OCI-LY1 (cell line): Measurements from ENCODE around the gene ADAMTS6.

Experiments used
- H2AFZ ChIP-seq: fragments of 200-600 bp; sonication (generic), shearing (Covaris generic); 2 replicates; pipeline ENCODE4 v1.6.0; 2014; ENCODE audit warnings: antibody characterized with exemption, mild to moderate bottlenecking, low read length
- H3F3A ChIP-seq: fragments of 200-600 bp; sonication (generic), shearing (Covaris generic); 2 replicates; pipeline ENCODE4 v1.6.0; 2014; ENCODE audit warnings: mild to moderate bottlenecking, antibody characterized with exemption, low read length, moderate library complexity; ENCODE audit not compliant: insufficient read depth
- H3K27ac ChIP-seq: fragments of 200-600 bp; sonication (generic); 2 replicates; pipeline ENCODE4 v1.5.1; 2014; ENCODE audit warnings: low read length, mixed run types, mild to moderate bottlenecking, low read depth; ENCODE audit not compliant: poor library complexity, severe bottlenecking
- H3K27me3 ChIP-seq: fragments of 200-600 bp; sonication (generic); 2 replicates; pipeline ENCODE4 v1.6.0; 2014; ENCODE audit warnings: antibody characterized with exemption, mild to moderate bottlenecking, low read length, moderate library complexity; ENCODE audit not compliant: insufficient read depth
- H3K36me3 ChIP-seq: fragments of 200-600 bp; sonication (generic); 2 replicates; pipeline ENCODE4 v1.6.1; 2014; ENCODE audit warnings: mild to moderate bottlenecking, antibody characterized with exemption, low read length, moderate library complexity, mixed read lengths; ENCODE audit not compliant: insufficient read depth
- H3K4me1 ChIP-seq: fragments of 200-600 bp; sonication (generic); 2 replicates; pipeline ENCODE4 v1.5.1; 2014; ENCODE audit warnings: mild to moderate bottlenecking, low read length, moderate library complexity; ENCODE audit not compliant: insufficient read depth, severe bottlenecking
- H3K4me2 ChIP-seq: fragments of 200-600 bp; sonication (generic), shearing (Covaris generic); 2 replicates; pipeline ENCODE4 v1.6.1; 2014; ENCODE audit warnings: low read length
- H3K4me3 ChIP-seq: fragments of 200-600 bp; sonication (generic); 2 replicates; pipeline ENCODE4 v1.5.1; 2014; ENCODE audit warnings: low read length, low read depth, mild to moderate bottlenecking, mixed read lengths; ENCODE audit not compliant: poor library complexity, severe bottlenecking
- H3K79me2 ChIP-seq: fragments of 200-600 bp; shearing (Covaris generic); 2 replicates; pipeline ENCODE4 v1.6.1; 2016; ENCODE audit warnings: mixed run types, low read length, mixed read lengths; ENCODE audit not compliant: insufficient read depth
- H3K9ac ChIP-seq: fragments of 200-600 bp; sonication (generic), shearing (Covaris generic); 2 replicates; pipeline ENCODE4 v1.6.1; 2014; ENCODE audit warnings: mild to moderate bottlenecking, low read length, mixed read lengths
- H3K9me2 ChIP-seq: fragments of 200-600 bp; sonication (generic), shearing (Covaris generic); 2 replicates; pipeline ENCODE4 v1.6.1; 2014; ENCODE audit warnings: low read depth, mild to moderate bottlenecking, low read length, mixed read lengths
- H3K9me3 ChIP-seq: fragments of 200-600 bp; shearing (Covaris generic); 2 replicates; pipeline ENCODE4 v1.6.1; 2014; ENCODE audit warnings: low read length, mixed read lengths
- H4K20me1 ChIP-seq: fragments of 200-600 bp; sonication (generic), shearing (Covaris generic); 2 replicates; pipeline ENCODE4 v1.6.0; 2016; ENCODE audit warnings: mild to moderate bottlenecking, low read length; ENCODE audit not compliant: insufficient read depth
- CTCF ChIP-seq: fragments of 200-600 bp; sonication (generic), shearing (Covaris generic); IDR thresholded peaks from 2 replicates; pipeline ENCODE4 v1.5.1; 2017; ENCODE audit warnings: mild to moderate bottlenecking, antibody characterized with exemption, low read length, moderate library complexity, mixed read lengths
- EZH2 ChIP-seq: fragments of 200-600 bp; sonication (generic), shearing (Covaris generic); IDR thresholded peaks from 2 replicates; pipeline ENCODE4 v1.8.0; 2017; ENCODE audit warnings: borderline replicate concordance, mixed run types, mild to moderate bottlenecking, antibody characterized with exemption, low read length, moderate library complexity, mixed read lengths

Gene ADAMTS6

GRCh38 chr5:65474130-65474711, 7.5 kb downstream of the ADAMTS6 start:
- no peak overlapping the region for H3K9ac ChIP-seq
- no peaks in the 10 kb centered on the region for H3K79me2 ChIP-seq
- TF ChIP-seq CTCF, result no peak
- no peak for TF ChIP-seq EZH2
- H4K20me1 ChIP-seq, result no peaks in the 10 kb centered on the region
- no peak overlapping the region for H3K27ac ChIP-seq
- no peak overlapping the region for H3K4me2 ChIP-seq
- H3K4me1 ChIP-seq, result peaks cover 19% of the 10 kb centered on the region
- no peaks in the 10 kb centered on the region for H3F3A ChIP-seq
- H3K4me3 ChIP-seq, result no peak overlapping the region
- H3K27me3 ChIP-seq, result no peaks in the 10 kb centered on the region
- H3K9me3 ChIP-seq, result no peaks in the 10 kb centered on the region
- no peak overlapping the region for H2AFZ ChIP-seq
- no peaks in the 10 kb centered on the region for H3K9me2 ChIP-seq
- H3K36me3 ChIP-seq, result no peaks in the 10 kb centered on the region

- Histone ChIP-seq H3K9me2 (no peaks in the 10 kb centered on the region), H3K79me2 (no peaks in the 10 kb centered on the region), H3K9me3 (no peaks in the 10 kb centered on the region), H3K4me2 (no peak overlapping the region), H3K4me1 (no peaks in the 10 kb centered on the region), H2AFZ (no peak overlapping the region), H3K36me3 (no peaks in the 10 kb centered on the region), H3F3A (no peaks in the 10 kb centered on the region), H4K20me1 (no peaks in the 10 kb centered on the region), H3K4me3 (no peak overlapping the region), H3K27me3 (no peaks in the 10 kb centered on the region), H3K9ac (no peak overlapping the region), H3K27ac (no peak overlapping the region)
- TF ChIP-seq EZH2 (no peak), CTCF (no peak)
Observed at GRCh38 chr5:65468633-65469032, 13.1 kb downstream of the ADAMTS6 start.

- Histone ChIP-seq H3K9ac (no peak overlapping the region), H3K27ac (no peak overlapping the region), H3F3A (no peaks in the 10 kb centered on the region), H3K36me3 (peaks cover 6% of the 10 kb centered on the region; the same call in 1 of the 2 replicates), H3K9me2 (no peaks in the 10 kb centered on the region), H3K4me3 (no peak overlapping the region), H3K79me2 (no peaks in the 10 kb centered on the region), H3K27me3 (no peaks in the 10 kb centered on the region), H3K9me3 (no peaks in the 10 kb centered on the region), H4K20me1 (no peaks in the 10 kb centered on the region), H3K4me1 (no peaks in the 10 kb centered on the region), H2AFZ (no peak overlapping the region), H3K4me2 (no peak overlapping the region)
- no peak for TF ChIP-seq CTCF
- TF ChIP-seq EZH2, result no peak
Observed at GRCh38 chr5:65462139-65462705, 19.5 kb downstream of the ADAMTS6 start.
